GM19023 (cell line): ENCODE measurements around the gene EDN1.

Experiments
- ATAC-seq: cut with Tn5 transposase; IDR thresholded peaks from one replicate; pipeline ENCODE4 v1.9.1; 2021; ENCODE audit warnings: mild to moderate bottlenecking, moderate library complexity; ENCODE audit not compliant: unreplicated experiment

The EDN1 gene

GRCh38 chr6:12344296-12344695 is 54.1 kb downstream of the EDN1 start:
- ATAC-seq, result no peak

GRCh38 chr6:12344961-12345693 is 55.0 kb downstream of the EDN1 start:
- ATAC-seq, result no peak

GRCh38 chr6:12345694-12346058 is 55.5 kb downstream of the EDN1 start:
- ATAC-seq, result no peak
